ENCODE data around the gene LIPE.
"Not testable (repeated sequence)": the region's sequence is repeated elsewhere in the genome, so short reads cannot be mapped to it uniquely, and the experiment has no call there.

Gene LIPE

GRCh38 chr19:42427313-42427712 is at the start of gene LIPE:
LIPE (minus strand) TSS chr19:42427388; CDS start chr19:42427149, 239 bp downstream.
- DNase-seq, result no peak

- no peak for DNase-seq
Observed at GRCh38 chr19:42475366-42475765, 48.2 kb upstream of the LIPE start.

- no peak for DNase-seq
Observed at GRCh38 chr19:42474743-42475142, 47.6 kb upstream of the LIPE start.

GRCh38 chr19:42473686-42474085 is 46.5 kb upstream of the LIPE start:
- DNase-seq, result no peak

- no peak for DNase-seq
Observed at GRCh38 chr19:42472402-42473147, 45.4 kb upstream of the LIPE start.

- no peak for DNase-seq
Observed at GRCh38 chr19:42471554-42472249, 44.5 kb upstream of the LIPE start.

- DNase-seq, result no peak
Observed at GRCh38 chr19:42469311-42470235, 42.4 kb upstream of the LIPE start.

- DNase-seq, result no peak
Observed at GRCh38 chr19:42468273-42468796, 41.1 kb upstream of the LIPE start.

GRCh38 chr19:42467183-42467760 is 40.1 kb upstream of the LIPE start:
- DNase-seq, result no peak

- no peak for DNase-seq
Observed at GRCh38 chr19:42466521-42467182, 39.5 kb upstream of the LIPE start.

- no peak for DNase-seq
Observed at GRCh38 chr19:42465827-42466280, 38.7 kb upstream of the LIPE start.

- DNase-seq, result no peak
Observed at GRCh38 chr19:42461700-42462324, 34.6 kb upstream of the LIPE start.

GRCh38 chr19:42461231-42461630 is 34.0 kb upstream of the LIPE start:
- not testable (repeated sequence) for DNase-seq

GRCh38 chr19:42459926-42460325 is 32.7 kb upstream of the LIPE start:
- no peak for DNase-seq

- no peak for DNase-seq
Observed at GRCh38 chr19:42455621-42456081, 28.5 kb upstream of the LIPE start.

GRCh38 chr19:42455086-42455485 is 27.9 kb upstream of the LIPE start:
- no peak for DNase-seq

GRCh38 chr19:42452590-42452989 is 25.4 kb upstream of the LIPE start:
- DNase-seq, result no peak

- DNase-seq, result peak; percentile 71
Observed at GRCh38 chr19:42450314-42450934, 23.2 kb upstream of the LIPE start.

GRCh38 chr19:42448306-42448705 is 21.1 kb upstream of the LIPE start:
- DNase-seq, result not testable (repeated sequence)

- DNase-seq, result no peak
Observed at GRCh38 chr19:42445948-42446347, 18.8 kb upstream of the LIPE start.

GRCh38 chr19:42443944-42444398 is 16.8 kb upstream of the LIPE start:
- DNase-seq, result no peak
